HG03469 (cell line): ENCODE measurements around the gene LMOD3.
A peak's percentile ranks its signal among the peaks of the same experiment; 100 is the strongest.

Experiments
- ATAC-seq: cut with Tn5 transposase; IDR thresholded peaks from one replicate; pipeline ENCODE4 v1.9.1; 2021; ENCODE audit warnings: mild to moderate bottlenecking, moderate library complexity, moderate number of reproducible peaks; ENCODE audit not compliant: unreplicated experiment

The LMOD3 gene

DNA sequence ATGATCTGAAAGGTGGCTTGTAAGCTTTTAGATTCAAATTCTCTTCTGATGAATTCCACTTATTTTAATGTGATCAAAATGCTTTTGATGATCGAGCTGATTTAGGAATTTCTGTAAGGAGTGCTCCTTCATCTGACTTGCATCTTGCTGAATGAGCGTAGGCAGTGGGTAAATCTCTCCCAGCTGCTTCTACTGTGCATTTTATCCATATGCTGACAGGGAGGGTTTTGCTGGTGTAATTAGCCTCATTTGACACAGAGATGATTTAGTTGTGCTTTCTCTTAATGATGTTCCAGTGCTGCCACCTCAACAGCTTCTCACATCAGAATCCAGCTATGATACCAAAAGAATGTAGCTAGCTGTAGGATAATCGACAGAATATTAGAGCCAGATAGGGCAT lies 3.8 kb upstream of the LMOD3 start:
- no peak for ATAC-seq

DNA sequence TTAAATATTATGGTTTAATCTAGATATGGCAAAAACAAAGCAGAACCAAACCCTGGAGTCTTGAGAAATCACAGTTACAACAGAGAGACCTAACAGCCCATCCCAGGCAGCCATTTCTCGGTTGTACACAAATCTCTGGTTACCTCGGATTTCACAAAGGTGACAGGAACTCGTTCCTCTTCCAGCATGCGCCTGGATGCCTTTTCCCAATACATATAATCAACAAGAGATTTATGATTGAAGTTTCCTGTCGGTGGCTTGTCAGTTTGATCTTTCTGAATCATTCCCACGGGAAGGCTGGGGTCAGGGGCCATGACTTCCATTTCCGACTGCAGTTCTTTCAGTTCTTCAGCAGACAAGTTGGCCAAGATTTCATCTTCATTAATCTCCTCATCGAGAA lies 445 bp downstream of the LMOD3 start:
- ATAC-seq = no peak

DNA sequence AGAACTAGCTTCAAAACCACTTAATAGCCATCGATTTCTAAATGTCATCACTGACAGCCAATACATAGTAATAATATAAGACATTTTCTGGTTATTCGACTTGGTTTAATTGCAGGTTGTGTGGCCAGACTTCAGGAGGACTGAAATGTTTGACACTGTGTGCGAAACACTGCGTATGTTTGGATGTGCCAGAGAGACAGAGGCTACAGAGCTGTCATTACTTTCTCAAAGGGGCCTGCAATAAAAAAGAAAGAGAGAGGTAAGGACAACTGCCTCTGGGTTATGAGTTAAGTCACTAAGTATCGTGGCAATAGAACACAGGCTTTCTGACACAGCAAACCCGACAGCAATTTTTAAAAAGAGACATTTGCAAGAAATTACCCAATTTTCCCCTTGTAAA lies 882 bp downstream of the LMOD3 start:
- ATAC-seq = no peak

DNA sequence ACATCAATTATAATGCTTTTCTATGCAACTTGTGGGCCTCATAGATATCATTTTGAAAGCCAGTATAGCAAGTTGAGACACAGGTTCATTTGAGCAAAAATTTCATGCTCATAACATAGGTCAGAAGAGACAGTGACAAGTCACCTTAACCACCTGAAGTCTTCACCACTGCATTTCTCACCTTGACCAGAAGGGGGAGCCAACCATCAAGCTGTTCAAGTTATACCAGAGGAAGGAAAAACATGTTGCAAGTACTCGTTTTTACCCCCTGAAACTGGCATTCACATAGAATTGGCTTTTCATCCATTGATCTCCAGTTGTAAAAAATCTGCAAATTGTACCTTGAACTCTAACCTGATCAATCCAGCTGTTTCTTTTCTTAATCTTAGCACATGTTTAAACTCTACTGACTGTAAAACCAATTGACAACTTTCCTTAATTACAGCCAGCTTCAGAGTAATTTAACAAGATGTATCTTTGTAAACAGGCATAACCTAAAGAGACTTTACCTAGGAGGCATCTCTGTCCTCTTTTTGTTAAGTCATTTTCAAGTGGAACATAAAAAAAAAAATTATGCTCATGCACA lies 1.4 kb downstream of the LMOD3 start:
- ATAC-seq = peak; percentile 91

DNA sequence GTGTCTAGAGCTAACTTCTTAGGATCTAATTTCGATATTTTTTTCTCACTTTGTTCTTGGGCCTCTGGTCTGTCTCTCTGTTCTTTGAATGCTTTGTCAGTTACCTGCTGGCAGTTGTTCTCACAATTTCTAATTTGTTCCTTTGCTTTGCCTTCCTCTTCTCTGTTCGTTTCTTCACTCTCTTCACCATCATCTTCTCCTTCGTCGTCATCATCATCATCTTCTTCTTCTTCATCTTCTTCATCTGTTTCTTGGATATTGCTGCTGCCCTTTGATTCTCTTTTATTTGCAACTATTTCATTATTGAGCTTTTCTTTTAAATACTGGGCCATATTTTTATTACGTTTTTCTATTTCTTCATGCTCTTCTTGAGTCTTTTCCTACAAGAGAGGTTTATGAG lies 2.7 kb downstream of the LMOD3 start:
- ATAC-seq = no peak

DNA sequence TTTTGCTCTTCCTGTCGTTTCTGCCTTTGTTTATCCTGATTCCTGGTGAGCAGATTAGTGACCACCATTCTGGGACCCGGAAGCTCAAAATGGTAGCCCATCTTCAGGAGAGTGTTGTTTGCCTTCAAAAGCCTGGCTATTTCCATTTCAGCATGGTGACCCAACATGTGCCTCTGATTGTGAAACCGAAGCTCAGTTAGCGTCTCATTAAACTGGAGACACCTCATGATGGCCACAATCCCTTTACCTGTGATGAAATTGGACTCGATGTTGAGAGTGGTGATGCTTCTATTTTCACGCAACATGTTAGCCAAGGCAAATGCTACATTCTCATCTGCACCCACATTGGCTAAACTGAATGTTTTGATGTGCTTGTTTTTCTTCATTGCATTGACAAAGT lies 3.3 kb downstream of the LMOD3 start:
- no peak for ATAC-seq

DNA sequence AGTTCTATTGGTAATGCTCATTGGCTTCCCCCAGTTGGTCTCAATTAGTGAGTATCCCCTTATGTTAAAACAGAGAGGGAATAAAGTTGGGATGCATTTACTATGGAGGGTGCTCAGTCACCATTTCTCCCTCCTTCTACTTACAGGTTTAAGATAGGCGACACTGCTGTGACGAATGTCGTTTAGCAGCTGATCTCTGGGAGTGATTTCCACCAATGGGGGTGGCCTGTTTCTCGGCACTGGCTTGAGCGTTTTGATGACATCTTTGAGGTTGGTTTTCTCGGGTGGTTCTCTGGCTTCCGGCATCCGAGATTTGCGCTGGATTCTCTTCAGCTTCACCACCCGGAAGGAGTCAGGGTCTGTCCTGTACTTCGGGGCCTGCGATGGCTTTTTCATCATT lies 3.8 kb downstream of the LMOD3 start:
- no peak for ATAC-seq

DNA sequence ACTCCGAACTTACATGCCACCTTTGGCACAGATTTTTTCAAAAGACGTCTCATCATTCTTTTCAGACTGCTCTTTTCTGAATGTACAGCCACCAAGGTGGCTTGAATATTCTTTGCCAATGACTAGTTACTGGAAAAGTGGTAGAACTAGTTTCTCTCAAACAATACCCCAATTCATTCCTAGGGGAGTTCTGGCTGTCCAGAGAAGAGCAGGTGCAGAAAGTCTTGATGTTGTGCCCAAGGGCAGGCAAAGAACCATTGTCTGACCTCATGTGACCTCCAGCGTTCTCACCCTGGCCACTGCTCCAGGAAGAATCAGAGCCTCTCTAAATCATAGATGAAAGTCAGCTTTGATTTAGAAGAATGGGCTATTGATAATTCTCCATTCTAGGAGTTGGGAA lies 5.5 kb downstream of the LMOD3 start:
- ATAC-seq = no peak

DNA sequence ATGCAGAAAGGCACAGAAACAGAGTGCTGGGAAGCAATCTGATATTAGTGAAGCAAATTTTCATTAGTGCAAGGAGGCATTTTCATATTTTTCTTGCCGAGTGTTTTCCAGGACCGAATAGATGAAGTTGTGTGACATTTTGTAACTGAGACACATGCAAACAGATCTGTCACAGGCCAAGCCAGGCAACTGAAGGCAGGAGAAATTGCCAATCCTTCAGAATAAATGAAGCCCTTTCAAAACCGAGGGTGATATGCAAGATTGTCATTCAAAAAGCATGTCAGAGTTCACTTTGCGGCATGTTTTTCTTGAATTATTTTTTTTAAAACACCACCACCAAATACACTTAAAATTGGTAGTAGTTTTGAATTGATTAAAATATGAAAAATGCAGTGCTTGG lies 6.2 kb downstream of the LMOD3 start:
- ATAC-seq = no peak

DNA sequence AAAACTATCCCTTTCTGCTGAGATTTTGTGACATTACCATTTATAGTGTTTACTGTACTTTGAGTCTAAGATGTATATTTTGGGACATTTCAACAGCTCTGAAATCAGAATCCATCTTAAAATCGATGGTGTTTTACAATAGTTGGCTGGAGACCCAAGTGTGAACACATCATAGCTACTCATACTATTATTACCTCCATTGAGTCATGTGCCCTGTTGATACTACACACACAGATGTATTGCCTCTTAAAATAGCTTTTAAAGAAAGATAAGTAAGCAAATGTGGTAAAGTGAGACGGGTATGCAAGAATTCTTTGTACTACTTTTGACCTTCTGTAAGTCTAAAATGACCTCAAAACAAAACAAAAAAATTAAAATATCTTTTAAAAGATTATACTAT lies 6.7 kb downstream of the LMOD3 start:
- ATAC-seq = no peak

DNA sequence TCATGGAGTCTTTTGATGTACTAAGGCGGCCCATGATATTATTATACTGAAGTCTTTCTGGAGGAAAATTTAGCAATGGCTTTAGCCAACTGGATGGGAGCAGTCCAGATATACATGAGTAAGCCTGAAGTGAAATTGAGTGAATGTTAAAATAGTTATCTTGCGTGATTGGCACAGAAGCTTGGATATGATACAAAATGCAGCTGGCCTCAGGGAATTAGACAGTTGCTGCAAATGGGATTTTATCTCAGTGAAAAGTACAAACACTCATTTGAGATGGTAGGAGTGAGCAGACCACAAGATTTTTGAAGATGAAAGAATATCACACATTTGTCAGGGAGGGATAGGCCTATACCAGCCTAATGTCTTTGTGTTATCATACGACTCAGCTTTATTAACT lies 8.9 kb downstream of the LMOD3 start:
- ATAC-seq = no peak

DNA sequence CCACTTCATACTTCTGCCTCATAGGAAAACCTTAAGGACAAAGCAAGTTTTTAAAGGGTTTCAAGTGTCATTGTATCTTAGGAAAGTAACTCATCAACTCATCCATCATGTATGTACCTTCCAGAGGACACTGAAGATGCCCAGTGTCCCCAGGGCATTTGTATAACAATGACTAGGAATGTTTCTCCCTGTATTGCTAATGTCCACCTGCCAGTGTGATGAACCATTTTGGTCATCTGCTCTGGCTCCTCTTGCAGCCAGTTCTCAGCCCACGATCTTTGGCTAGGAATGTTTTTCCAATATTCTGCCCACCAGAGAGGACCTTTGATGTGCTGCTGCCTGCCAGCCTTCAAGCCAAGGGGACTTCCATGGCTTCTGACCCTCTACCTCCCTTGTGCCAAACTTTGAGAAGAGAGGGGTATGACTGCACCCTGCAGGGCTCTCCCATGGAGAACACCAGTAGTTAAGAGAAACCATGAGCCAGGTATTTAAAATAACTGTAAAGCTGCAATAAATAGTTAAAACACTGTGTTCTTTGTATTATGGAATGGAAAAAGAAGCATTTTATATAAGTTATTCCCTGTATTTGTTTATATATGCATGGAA lies 11.4 kb downstream of the LMOD3 start:
- no peak for ATAC-seq

DNA sequence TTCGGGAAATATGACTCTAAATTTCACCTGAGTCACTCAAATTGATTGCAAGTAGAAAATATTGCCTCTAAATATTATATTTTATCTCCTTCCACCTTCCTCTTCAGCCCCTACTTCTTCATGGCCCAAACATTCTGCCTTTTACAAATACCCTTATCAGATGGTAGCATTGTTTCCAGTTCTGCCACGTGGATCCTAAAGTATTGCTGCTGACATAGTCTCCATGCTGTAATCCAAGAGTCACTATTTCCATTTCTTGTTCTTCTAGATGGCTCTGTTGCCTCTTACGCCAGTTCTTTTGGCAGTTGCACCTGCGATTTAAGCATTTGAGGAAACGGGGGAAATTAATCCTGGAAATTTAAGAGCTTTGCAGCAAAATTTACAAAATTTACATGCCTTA lies 13.6 kb downstream of the LMOD3 start:
- ATAC-seq = no peak

DNA sequence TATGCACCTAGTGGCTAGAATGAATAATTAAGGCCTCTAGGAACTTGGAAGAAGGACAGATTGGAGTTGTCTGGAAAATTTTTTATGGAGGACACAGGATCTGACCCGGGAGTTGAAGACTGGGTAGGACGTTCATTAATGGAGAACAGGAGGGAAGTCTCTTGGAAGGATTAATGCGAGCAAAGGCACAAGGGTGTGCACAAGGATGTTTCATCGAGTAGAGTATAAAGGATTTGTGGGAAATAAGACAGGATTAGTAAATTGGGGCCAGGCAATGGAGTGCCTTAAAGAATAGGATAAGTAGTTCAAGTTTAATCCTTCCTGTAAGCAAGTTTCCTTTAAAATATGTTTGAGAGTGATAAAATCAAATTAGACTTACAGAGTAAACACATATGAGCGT lies 14.6 kb downstream of the LMOD3 start:
- ATAC-seq = no peak

DNA sequence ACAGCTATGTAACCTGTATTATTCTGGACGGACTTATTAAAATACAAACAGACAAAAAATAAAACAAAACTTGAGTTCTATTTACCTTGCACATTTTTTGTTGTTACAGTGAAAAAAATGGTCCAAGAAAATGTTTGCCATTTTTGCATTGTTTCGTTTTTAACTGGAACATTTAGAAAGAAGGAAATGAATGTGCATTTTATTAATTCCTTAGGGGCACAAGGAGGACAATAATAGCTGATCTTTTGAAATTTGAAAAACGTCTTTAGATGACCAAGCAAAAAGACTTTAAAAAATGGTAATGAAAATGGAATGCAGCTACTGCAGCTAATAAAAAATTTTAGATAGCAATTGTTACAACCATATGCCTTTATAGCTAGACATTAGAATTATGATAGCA lies 17.1 kb downstream of the LMOD3 start:
- ATAC-seq = no peak

DNA sequence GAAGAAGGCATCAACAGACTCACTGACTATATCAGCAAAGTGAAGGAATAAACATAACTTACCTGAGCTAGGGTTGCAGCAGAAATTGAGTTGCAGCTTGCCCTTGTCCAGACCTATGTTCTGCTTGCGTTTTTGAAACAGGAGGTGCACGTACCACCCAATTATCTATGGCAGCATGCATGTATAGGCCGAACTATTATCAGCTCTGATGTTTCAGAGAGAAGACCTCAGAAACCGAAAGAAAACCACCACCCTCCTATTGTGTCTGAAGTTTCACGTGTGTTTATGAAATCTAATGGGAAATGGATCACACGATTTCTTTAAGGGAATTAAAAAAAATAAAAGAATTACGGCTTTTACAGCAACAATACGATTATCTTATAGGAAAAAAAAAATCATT lies 17.8 kb downstream of the LMOD3 start:
- no peak for ATAC-seq

DNA sequence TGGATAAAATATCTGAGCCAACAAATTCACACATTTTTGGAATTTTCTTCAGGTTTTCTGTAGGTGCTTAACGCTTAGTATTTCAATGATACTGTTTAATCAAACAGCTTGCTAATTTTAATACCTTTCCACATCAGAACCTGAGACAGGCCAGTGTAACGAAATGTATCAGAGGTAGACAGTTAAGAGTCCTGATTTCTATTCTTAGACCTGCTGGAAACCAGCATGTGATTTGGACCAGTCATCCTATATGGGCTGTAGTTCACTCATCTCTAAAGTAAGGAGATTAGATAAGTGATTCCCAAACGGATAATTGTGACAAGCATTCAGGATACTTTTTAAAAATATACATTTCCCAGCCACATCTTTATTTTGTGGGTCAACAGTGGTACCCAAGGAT lies 19.3 kb downstream of the LMOD3 start:
- no peak for ATAC-seq

DNA sequence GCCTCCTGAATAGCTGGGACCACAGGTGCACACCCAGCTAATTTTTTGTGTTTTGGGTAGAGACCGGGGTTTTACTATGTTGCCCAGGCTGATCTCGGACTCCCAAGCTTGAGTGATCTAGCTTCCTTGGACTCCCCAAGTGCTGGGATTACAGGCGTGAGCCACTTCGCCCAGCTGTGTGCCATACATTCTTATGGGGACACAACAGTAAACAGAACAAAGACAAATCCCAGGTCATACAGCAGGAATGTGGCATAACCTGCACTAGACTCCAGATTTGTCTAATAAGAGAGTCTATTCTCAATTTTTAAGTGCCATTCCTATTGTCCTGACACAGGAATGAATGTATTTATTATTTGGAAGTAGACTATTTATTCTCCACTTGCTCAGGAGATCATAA lies 20.0 kb downstream of the LMOD3 start:
- ATAC-seq = no peak

DNA sequence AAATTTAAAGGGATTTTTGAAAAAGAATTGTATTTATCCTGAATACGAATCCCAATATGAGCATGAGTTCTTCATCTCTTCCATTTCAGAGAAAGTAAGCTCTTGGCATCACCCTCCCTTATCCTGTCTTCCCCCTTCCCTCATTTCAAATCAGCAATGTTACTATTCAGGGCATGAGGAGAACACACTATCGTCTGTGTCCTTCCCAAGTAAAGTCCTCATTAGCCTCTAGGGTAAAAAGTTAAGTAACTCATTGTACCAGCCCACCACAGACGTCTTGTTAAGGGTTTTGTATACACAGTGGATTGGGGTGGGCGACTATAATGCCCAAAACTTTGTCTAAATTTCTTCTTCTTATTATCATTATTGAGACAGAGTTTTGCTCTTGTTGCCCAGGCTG lies 22.8 kb downstream of the LMOD3 start:
- ATAC-seq = no peak

DNA sequence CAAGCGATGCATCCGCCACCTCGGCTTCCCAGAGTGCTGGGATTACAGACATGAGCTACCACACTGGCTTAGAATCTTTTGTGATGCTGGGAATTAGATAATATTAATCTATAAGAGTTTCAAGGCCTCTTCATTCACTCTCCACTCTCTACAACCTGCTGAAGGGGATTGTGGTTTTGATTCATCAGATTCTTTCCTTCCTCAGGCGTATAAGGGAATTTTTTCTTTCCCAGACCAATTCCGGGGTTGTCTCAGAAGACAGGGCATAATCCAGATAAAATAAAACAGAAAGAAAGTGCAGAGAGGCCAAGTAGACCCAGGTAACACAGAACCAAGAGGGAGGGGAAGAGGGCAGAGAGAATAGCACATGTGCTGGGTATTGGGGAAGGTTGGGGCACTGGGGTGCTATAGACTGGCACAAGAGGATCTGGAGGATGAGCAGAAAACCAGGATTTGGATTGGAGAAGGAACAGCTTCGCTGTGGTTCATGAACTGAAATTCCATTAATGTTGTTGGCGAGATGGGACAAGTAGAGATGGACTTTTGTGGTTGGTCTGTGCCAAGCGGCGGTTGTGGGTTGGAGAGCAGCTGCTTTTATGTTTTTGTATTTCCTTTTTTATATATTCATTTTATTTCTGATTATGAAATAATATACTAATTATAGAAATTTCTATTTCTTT lies 24.8 kb downstream of the LMOD3 start:
- ATAC-seq = no peak

DNA sequence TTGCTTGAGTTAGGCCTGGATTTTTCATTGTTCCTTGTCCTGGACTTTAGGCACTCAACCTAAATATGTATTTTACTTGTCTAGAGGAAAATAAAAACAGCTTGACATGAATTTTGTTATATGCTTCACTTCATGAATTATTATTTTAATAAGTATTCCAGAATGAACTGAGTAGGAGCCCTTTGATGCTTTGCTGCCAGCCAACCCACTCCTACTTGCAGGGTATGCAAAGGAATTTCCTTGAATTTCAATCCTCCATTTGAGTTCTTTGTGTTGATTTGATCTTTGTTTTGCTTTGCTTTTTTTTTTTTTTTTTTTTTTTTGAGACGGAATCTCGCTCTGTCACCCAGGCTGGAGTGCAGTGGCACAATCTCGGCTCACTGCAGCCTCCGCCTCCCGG lies 26.1 kb downstream of the LMOD3 start:
- ATAC-seq = no peak

DNA sequence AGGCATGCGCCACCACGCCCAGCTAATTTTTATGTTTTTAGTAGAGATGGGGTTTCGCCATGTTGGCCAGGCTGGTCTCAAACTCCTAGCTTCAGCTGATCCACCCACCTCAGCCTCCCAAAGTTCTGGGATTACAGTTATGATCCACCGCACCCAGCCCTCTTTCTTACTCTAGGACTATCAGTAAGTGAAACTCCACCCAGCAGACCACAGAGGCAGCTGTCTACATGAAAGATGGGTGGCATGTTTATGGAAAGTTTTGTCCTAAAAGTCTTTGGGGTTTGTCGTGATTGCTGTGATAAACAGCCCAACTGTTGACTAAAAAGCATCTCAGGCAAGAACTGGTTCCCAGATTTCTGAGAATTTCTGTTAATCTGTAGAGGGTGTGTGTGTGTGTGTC lies 26.8 kb downstream of the LMOD3 start:
- no peak for ATAC-seq
